Heart right ventricle (tissue), 16 donors: ENCODE measurements around the gene KDM1B. TPM values are rescaled to one million over a fixed set of nuclear protein-coding genes. Genes with fewer than 3 reads are reported as not detected.

ENCODE experiments used
- ATAC-seq, 8 donors: fragments of 200-7000 bp; cut with Tn5 transposase; one replicate each; pipeline ENCODE4 v1.9.1; 2020; ENCODE audit warnings: mild to moderate bottlenecking in 8 of 8, moderate library complexity in 8 of 8, moderate number of reproducible peaks in 1 of 8
- DNase-seq, 2 donors: peaks; one replicate each; pipeline ENCODE4 v3.0.0-alpha.2; 2020
- H3K27ac ChIP-seq, 10 donors: fragments of 200-600 bp; sonication (generic) in 2 of 10; one replicate each; pipeline versions ENCODE4 v1.5.0 to v1.8.0; 2020 to 2022; ENCODE audit warnings: mild to moderate bottlenecking in 3 of 10
- H3K27me3 ChIP-seq, 7 donors: fragments of 200-600 bp; one replicate each; pipeline ENCODE4 v1.8.0; 2021 to 2022; ENCODE audit warnings: mild to moderate bottlenecking in 2 of 7
- H3K36me3 ChIP-seq, 9 donors: fragments of 200-600 bp; sonication (generic) in 1 of 9; one replicate each; pipeline versions ENCODE4 v1.5.0 to v1.8.0; 2020 to 2022; ENCODE audit warnings: mild to moderate bottlenecking in 2 of 9
- H3K4me1 ChIP-seq, 9 donors: fragments of 200-600 bp; sonication (generic) in 1 of 9; one replicate each; pipeline versions ENCODE4 v1.5.0 to v1.8.0; 2020 to 2022; ENCODE audit warnings: mild to moderate bottlenecking in 4 of 9
- H3K4me3 ChIP-seq, 10 donors: fragments of 200-600 bp; sonication (generic) in 2 of 10; one replicate each; pipeline versions ENCODE4 v1.5.0 to v1.8.0; 2020 to 2022; ENCODE audit warnings: mild to moderate bottlenecking in 7 of 10, moderate library complexity in 2 of 10
- H3K9me3 ChIP-seq, 11 donors: fragments of 200-600 bp in 10 of 11; sonication (generic) in 2 of 11; one replicate each; pipeline versions ENCODE4 v1.5.0 to v1.8.0; 2013 to 2022; ENCODE audit warnings: mild to moderate bottlenecking in 2 of 11, control low read depth in 1 of 11, moderate library complexity in 1 of 11
- CTCF ChIP-seq, 9 donors: fragments of 200-600 bp; sonication (generic) in 2 of 9; IDR thresholded peaks; one replicate each; pipeline versions ENCODE4 v1.5.0 to v1.8.0; 2021 to 2022; ENCODE audit warnings: antibody characterized with exemption in 9 of 9, mild to moderate bottlenecking in 5 of 9, moderate library complexity in 1 of 9
- WGBS, 2 donors: extraction: QIAGEN DNeasy Blood & Tissue Kit; methylation state at CpG; one replicate each; pipeline ENCODE4 v1.1.7; 2013; ENCODE audit warnings: inconsistent platforms in 1 of 2; 5-methylcytosine and 5-hydroxymethylcytosine counted together
- intact Hi-C, 10 donors: fragments of 100-400 bp; cut with DNase I; formaldehyde crosslinking; loops; one replicate each; pipeline versions ENCODE4 v1.11.1 to v1.14.2; 2022
- polyA plus RNA-seq, 2 donors: library from polyadenylated mRNA; stranded (reverse); fragments of 200-250 nt; gene quantifications; one replicate each; pipeline ENCODE4 v1.2.3, GENCODE V29; 2013
- total RNA-seq, 10 donors: library from RNA; stranded (reverse); fragmentation: NEBNext Ultra II Directional in 3 of 10; extraction: Animal tissue kit (Norgen Biotek cat#: 25700) in 3 of 10; gene quantifications; one replicate each; pipeline versions ENCODE4 v1.2.1 to v1.2.4, GENCODE V29; 2021 to 2023
- donor health status: Arrhythmogenic right ventricular cardiomyopathy.
- donor health status: ischemic (EF 13 %, LVEDD 7.1; RV severe dilation, severe dysfunction).
- donor health status: healthy with polysubstance abuse.
- donor health status: DM: no; HTN: yes; CAD: no.
- donor health status: DM: no; HTN: no; CAD: no.
- donor health status: ischemic (EF 25% LVEDD 6.9; RV normal size, moderate dysfunction).
- donor health status: ischemic (EF 25% LVEDD 5.7; RV mildly dilated, moderate dysfunction).
- donor health status: healthy.
- donor health status: DM: yes; HTN: yes; CAD: no.
- donor health status: Ischemic cardiomyopathy.
- donor health status: ischemic (EF 35%, LVEDD 5.7; RV mildly dilated, moderate dysfunction).
- donor health status: nonischemic (EF 11% LVEDD 7.7; RV severe dilation, severe dysfunction).
- donor health status: DM: yes; HTN: yes; CAD: no.
- donor health status: PGD.
- donor health status: ischemic (EF 29% LVEDD 5.4; RV normal size, mild dysfunction).
- donor health status: nonischemic (EF 23%, LVEDD 6.1; RV moderate dilation, normal function).

KDM1B gene
- total and polyA plus RNA-seq, 12 donors: 2.3 to 22.5 (median 15.2) TPM

GRCh38 chr6:18247002-18247401 lies 91.8 kb downstream of the KDM1B start:
- no peaks in the 10 kb centered on the region for H3K9me3 ChIP-seq
- H3K4me1 ChIP-seq: peaks cover 0 to 5% (median 0%) of the 10 kb centered on the region in 9 donors
- H3K27me3 ChIP-seq: no peaks in the 10 kb centered on the region
- no peak overlapping the region for H3K27ac ChIP-seq
- intact Hi-C loops: no loop called here
- TF ChIP-seq CTCF (IDR thresholded peaks at IDR 0.05): no peak
- ATAC-seq (no peak), DNase-seq (no peak)
- peaks cover 0 to 100% (median 12%) of the 10 kb centered on the region in 9 donors for H3K36me3 ChIP-seq
- H3K4me3 ChIP-seq: no peak overlapping the region

- 90 to 91% methylated on average over 2 of the region's 2 CpGs for WGBS, 2 donors
- Histone ChIP-seq H3K4me1 (no peaks in the 10 kb centered on the region), H3K27ac (no peak overlapping the region), H3K36me3 (peaks cover 0 to 100% (median 12%) of the 10 kb centered on the region in 9 donors), H3K27me3 (no peaks in the 10 kb centered on the region), H3K9me3 (no peaks in the 10 kb centered on the region), H3K4me3 (no peak overlapping the region)
- no peak for TF ChIP-seq CTCF (IDR thresholded peaks at IDR 0.05)
- ATAC-seq (no peak), DNase-seq (no peak)
- intact Hi-C loops: no loop called here
These were observed 93.5 kb downstream of the KDM1B start for GRCh38 chr6:18248698-18249097.

- Histone ChIP-seq H3K27me3 (no peaks in the 10 kb centered on the region), H3K36me3 (peaks cover 0 to 100% (median 12%) of the 10 kb centered on the region in 9 donors), H3K9me3 (no peaks in the 10 kb centered on the region), H3K4me3 (no peak overlapping the region), H3K4me1 (no peaks in the 10 kb centered on the region), H3K27ac (no peak overlapping the region)
- intact Hi-C loops: no loop called here
- TF ChIP-seq CTCF (IDR thresholded peaks at IDR 0.05): no peak
- 88 to 89% methylated on average over 4 of the region's 4 CpGs for WGBS, 2 donors
- DNase-seq (no peak), ATAC-seq (no peak)
These were observed 94.0 kb downstream of the KDM1B start for GRCh38 chr6:18249271-18249670.

GRCh38 chr6:18253635-18254034 lies 98.4 kb downstream of the KDM1B start:
- Histone ChIP-seq H3K4me1 (peaks cover 0 to 6% (median 0%) of the 10 kb centered on the region in 9 donors), H3K9me3 (no peaks in the 10 kb centered on the region), H3K27me3 (no peaks in the 10 kb centered on the region), H3K4me3 (no peak overlapping the region), H3K27ac (no peak overlapping the region), H3K36me3 (peaks cover 0 to 99% (median 38%) of the 10 kb centered on the region in 9 donors)
- intact Hi-C loops: no loop called here
- no peak for DNase-seq
- WGBS, 2 donors: 66 to 83% methylated on average over 5 of the region's 5 CpGs
- TF ChIP-seq CTCF (IDR thresholded peaks at IDR 0.05): no peak
- ATAC-seq: peak in 4 of 8 donors; percentile 53 to 71 (median 64)
